ENCODE data around the gene TEX38.
"Not testable (repeated sequence)": the region's sequence is repeated elsewhere in the genome, so short reads cannot be mapped to it uniquely, and the experiment has no call there.

The TEX38 gene

DNA sequence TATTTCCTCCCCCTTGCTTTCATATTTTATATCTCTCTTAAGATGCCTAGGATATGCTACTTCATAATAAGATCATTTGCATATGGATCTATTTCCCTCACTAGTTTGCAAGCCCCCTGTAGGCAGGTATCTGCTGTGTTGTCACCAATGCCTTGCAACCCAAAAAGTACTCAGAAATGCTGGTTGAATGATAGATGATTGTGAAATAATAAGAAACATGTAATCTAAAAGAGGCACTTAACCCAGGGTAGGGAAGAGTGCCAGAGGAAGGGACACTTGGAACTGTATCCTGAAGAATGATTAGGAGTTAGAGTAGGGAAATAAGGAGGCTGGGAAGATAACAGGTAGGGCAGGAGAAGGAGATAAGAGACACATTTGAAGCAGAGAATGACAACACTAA, 15.8 kb upstream of the TEX38 start:
- DNase-seq (ENCODE audit: low read depth, low spot score) = no peak

DNA sequence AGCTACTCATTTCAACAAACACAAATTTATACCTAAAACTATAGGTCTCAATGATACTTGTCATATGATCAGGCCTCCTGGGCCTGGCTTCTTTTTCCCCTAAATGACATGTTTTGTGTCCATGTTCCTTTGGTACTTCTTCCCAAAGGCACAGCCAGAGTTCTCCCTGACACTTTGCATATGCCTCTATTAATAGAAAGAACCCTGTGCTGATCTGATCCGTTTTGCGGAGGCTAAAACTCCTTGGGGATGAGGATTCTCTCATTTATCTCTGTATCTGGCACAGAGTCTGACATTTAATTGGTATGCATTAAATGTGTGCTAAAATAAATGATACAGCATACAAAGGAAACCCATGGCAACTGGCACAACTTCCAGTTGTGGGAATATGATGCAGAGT, 15.0 kb upstream of the TEX38 start:
- DNase-seq (ENCODE audit: low read depth, low spot score) = no peak

DNA sequence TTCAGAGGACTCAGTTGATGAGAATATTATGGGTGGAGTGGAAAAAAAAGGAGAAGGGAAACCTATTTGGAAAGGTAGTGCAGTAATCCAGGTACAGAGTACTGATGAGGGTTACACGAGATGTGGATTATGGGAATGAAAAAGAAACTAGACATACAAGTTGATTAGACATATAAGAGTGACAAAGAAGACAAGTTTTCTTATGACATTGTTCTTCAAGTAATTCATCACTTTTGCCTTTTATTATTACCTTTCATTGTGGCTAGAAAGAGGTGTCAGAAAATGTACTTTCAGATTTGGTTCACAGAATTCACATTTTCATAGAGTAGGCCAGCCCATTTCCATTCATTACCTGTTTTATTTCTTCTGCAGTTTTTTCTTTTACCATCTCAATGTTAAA, 13.9 kb upstream of the TEX38 start:
- no peak for DNase-seq (ENCODE audit: low read depth, low spot score)

DNA sequence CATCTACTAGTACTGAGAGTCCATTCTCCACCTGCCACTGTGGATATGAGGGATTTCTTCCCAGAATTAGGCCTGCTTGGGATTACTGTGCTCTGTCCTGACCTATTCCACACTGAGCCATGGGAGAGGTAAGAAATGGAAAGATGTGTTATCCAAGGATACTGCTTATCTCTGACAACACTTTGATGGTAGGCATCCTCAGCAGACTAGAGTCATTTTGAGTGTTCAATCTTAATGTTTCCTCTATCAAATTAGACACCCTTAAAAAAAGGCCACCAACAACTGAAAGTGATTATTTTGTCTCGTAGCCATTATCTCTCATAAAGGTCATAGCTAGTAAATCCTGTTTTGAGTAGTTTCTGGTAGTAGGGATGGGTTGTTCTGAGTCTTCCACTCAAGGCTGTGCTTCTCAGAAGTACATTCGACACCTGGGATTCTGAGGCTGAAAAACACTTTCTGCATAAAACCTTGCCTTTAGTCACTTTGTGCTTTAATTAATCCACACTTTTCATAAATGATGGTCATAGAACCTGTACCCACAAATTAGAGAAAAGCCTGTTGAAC, 12.3 kb upstream of the TEX38 start:
- DNase-seq (ENCODE audit: low read depth, low spot score) = no peak

DNA sequence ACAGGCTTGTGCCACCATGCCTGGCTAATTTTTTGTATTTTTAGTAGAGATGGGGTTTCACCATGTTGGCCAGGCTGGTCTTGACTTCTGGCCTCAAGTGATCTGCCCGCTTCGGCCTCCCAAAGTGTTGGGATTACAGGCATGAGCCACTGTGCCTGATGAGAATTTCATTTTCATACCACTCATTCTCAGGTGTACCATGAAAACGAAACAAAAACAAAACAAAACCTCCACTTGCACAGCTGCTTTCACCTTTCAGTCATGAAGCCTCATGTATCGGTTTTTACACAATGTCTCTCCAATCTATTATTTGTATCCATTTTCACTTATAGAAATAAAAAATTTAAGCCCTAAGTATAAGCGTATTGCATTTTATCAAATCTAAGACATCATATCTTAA, 11.5 kb upstream of the TEX38 start:
- DNase-seq (ENCODE audit: low read depth, low spot score) = not testable (repeated sequence)

DNA sequence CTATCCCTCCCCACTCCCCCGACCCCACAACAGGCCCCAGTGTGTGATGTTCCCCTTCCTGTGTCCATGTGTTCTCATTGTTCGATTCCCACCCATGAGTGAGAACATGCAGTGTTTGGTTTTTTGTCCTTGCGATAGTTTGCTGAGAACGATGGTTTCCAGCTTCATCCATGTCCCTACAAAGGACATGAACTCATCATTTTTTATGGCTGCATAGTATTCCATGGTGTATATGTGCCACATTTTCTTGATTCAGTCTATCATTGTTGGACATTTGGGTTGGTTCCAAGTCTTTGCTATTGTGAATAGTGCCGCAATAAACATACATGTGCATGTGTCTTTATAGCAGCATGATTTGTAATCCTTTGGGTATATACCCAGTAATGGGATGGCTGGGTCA, 8.7 kb upstream of the TEX38 start:
- not testable (repeated sequence) for DNase-seq (ENCODE audit: low read depth, low spot score)

DNA sequence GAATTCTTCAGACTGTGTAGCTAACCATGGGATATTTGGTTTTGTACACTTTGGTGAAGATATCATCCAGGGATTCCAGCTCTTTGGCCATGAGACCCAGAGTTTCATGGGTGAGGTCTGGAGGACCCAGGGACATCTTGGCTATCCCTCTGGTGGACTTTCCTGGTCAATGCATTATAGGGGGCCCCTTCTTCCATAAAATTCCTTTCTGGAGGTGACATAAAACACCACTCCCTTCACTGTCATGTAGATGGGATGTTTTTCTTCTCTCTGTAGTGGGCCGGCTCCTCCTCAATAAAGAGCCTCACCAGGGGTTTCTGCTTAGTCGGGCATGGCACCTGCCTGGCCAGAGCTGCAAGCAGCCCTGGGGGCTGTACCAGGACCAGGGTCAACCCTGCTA, 5.7 kb upstream of the TEX38 start:
- DNase-seq (ENCODE audit: low read depth, low spot score) = no peak

DNA sequence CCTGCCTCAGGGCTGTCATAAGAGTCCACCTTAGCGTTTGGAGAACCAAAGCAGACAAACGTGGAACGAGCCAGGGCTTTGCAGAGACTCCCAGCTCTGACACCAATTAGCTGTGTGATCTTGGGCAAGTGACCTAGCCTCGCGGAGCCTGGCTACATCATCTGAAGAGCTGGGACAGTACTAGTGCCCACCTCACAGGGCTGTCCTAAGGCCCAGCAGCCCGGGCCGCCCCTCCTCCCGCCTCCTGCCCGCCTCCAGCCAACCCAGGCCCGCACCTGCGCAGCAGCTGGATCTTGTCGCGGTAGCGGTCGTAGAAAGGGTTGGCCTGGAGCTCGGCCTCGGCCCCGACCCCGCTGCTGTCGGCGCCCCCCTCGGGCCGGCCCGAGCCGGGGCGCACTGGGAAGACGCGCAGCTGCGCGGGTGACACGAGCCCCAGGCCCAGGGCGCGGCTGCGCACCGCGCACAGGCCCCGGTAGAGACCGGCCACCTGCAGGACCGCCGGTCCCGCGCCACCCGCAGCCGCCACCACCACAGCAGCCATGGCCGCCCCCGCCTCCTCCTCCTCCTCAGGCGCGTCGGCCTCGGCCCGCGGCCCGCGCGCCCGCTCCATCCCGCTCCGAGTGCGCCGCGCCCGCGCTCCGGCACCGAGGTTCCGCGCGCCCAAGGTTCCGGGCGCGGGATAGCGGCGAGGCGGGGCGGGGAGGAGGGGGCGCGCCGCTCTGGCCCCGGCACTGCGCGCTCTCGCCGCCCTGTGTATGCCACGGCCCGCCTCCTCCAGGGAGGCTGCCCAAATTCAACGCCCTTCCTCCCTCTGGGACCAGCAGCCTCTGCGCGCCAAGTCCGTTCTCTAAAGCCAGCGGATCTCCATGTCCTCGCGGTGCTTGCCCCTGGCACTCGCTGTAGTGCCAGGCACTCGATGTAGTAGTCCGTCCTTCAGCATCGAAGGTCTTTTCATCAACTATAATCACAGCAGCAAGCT, 3.6 kb upstream of the TEX38 start, which contains the start of gene ATPAF1:
ATPAF1 (minus strand) TSS at position 583 of the 979 bp plus-strand sequence; CDS start at position 541, 42 bp downstream.
- DNase-seq (ENCODE audit: low read depth, low spot score) = no peak

DNA sequence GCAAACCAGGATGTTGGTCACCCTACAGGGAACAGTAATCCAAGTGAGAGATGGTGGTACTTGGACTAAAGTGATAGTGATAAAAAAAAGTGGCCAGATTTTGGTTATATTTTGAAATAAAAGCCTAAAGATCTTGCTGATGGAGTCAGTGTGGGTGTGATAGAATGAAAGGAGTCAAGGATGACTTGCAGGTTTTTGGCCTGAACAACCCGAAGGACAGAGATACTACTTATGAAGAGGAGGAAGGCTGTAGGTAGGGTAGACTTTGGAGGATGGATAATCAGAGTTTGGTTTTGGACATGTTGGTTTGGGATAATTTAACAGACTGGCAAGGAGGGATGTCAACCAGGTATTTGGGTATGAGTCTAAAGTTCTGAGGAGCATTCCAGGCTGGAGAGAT, 1.5 kb upstream of the TEX38 start:
- no peak for DNase-seq (ENCODE audit: low read depth, low spot score)

DNA sequence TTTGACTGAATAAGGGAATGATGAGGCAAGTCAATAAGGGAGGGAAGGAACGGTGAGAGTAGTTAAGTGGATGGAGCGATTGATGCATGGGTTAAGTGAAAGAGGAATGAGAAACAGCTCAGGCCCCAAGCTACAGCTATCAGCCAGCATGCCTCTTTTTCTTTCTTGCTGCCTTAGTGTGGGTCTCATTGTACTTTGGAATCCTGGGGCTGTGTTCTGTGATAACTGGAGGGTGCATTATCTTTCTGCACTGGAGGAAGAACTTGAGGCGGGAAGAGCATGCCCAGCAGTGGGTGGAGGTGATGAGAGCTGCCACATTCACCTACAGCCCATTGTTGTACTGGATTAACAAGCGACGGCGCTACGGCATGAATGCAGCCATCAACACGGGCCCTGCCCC, 1.0 kb downstream of the TEX38 start:
- no peak for DNase-seq (ENCODE audit: low read depth, low spot score)

DNA sequence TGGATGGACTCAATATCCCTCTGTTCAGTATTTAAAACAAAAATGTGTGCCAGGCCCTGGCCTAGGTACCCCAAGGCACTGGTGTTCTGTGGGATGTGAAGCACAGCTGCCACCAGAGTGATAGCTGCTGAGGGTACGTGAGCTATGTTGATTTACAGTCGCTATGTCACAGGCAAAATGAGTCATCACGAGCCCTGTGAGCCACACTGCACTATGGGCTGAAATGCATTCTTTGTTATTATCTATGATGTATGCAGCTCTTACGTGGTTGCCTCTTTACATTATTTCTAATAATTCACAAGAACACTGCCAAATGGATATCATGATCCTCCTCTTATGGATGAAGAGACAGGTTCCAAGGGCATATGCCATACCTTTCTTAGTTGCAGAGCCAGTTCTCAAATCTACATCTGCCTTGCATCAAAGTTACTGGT, 2.1 kb downstream of the TEX38 start:
- no peak for DNase-seq (ENCODE audit: low read depth, low spot score)

DNA sequence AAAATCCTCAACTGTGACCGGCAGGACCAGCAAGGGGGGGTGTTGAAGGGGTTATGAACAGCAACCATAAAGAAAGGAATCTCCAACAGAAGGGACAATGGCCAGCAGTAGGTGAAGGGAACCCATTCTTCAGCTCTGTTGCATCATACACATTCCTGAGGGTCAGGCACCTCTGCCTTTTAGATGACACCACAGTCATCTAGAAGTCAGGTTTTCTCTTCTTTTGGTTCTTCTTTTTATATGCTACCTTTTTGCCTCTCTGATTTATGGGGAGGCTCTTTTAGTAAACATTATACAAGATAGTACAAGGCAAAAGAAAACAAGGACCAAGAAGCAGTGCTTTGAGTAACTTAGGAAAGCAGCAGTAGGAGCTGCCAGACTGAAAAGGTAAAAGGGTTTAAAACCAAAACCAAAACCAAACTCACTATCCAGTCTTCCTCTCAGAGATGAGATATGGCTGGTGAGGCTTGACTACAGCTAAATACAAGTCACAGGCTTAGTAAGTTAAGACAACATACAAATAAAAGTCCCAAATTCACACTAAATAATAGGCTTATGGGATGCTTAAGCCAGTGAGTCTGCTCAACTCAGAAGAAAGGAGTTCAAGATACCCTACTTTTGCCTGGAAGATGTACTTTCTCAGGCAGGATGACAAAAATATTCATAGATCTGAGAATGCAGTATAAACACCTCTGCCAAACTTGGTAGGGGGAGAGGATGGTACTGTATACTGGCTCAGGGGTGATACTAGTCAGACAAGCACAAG, 4.1 kb downstream of the TEX38 start:
- DNase-seq (ENCODE audit: low read depth, low spot score) = no peak

DNA sequence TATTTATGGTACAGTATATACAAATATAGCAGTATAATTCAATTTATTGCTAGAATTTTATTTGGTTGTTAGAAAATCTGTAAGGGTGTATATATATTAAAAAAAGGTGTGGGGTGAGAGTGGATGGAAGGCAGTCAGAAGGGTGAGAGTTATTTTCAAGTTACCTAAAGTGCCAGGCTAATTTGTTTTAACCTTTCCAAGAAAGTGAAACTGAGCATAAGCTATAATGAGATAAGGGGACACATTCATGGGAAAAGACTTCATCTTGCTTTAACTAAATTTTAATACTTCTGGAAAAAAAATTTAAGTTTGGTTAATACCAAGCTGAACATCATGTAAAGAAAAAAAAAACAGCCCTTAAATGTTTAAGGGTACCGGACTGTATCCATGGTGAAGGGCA, 4.9 kb downstream of the TEX38 start:
- no peak for DNase-seq (ENCODE audit: low read depth, low spot score)

DNA sequence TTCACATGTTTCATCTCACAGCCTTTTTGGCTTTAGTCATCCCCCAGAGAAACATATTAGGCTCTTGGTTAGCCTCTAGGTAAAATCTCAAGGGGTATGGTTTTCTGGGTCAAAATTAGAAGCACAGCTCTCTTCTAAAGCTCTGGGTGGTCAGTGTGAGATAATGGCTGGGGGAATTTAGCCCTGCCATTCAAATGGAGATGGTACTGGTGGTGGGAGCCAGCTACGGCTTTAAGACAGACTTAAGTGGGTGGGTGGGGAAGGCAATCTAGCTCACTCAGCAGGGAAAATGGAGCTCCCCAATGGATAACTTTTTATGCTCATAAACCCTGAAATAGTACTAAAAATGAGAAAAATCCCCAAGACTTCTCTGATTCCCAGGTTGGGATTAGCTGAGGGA, 5.7 kb downstream of the TEX38 start:
- no peak for DNase-seq (ENCODE audit: low read depth, low spot score)

DNA sequence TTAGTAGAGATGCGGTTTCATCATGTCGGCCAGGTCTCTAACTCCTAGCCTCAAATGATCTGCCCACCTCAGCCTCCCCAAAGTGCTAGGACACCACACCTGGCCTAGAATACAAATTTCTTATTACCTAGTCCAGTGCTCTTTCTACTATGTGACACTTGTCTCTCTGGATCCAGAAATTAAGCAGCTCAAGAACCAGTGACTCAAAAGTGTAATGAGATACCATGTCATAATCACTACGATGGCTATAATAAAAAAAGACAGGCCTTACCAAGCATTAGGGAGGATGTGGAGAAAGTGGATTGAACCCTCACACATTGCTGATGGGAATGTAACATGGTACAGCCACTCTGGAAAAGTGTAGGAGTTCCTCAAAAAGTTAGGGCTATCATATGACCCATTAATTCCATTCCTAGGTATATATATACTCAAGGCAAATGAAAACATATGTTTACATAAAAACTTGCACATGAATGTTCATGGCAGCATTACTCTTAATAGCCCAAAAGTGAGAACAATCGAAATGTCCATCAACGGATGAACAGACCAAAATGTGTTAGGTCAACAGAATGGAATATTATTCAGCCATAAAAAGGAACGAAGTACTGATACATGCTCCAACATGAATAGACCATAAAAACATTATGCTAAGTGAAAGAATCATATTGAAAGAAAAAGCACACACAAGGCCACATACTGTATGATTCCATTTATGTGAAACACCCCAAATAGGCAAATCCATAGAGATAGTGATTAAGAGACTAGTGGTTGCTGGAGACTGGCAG, 8.3 kb downstream of the TEX38 start:
- DNase-seq (ENCODE audit: low read depth, low spot score) = no peak

DNA sequence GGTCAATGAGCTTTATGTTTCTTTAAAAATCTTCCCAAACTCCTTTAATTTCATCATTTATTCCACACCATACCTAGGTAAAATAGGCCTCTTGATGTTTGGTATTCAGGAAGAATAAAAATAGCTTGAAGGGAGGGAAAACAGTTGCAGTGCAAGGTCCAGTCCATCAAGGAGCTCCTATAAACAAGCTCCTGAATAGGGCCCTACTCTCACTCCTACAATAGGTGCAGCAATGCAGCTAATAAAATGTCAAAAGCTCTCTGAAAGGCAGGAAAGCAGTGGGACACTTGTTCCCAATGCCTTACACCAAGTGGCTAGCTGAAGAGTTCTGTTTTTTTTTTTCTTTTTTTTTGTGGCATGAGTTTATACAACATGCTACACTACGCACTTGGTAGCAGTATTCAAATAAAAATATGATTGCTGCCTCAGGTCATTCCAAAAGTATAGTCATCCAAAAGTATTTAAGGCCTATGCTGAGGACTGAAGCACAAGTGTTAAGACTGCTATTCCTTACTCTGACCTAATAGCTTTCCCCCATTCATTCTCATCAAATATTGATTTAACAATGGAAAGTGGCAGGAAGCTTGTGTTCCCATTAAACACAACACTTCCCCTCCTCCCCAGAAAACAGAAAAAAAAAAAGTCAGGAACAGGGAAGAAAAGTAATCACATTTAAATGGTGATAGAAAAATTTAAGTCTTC, 9.8 kb downstream of the TEX38 start:
- no peak for DNase-seq (ENCODE audit: low read depth, low spot score)

DNA sequence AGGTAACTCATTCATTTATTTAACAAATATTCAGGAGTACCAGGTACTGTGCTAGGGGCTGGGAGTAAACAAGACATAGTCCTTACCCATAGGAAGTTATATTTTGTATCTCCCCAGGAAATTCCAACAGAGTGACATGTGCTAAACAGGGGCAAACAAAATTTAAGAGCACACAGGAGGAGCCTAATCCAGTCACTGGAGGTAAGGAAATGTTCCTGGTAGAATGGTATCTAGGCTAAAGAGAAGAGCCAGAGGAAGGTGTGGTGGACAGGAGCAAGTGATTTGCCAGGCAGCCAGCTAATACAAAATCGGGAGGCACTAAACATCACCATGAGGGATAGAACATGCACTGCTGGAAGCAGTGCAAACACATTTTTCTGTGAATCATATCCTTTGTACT, 10.4 kb downstream of the TEX38 start:
- no peak for DNase-seq (ENCODE audit: low read depth, low spot score)

DNA sequence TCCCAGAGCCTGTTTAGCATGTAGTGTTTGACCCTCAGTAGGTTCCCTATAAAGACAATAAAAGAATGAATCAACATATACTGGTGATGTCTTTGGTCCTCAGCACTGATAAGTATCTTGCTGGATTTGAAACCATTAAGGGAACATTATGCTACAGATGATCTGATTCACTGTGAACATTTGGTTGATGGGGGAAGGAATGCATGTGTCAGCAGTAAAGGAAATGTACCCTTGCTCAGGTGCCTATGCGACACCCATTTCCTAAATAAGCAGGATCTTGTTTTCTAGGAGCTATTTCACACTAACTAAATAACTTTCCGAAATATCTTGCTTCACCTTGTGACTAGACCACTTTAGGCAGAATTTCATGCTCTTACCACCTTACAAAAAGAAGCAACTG, 13.0 kb downstream of the TEX38 start:
- no peak for DNase-seq (ENCODE audit: low read depth, low spot score)

DNA sequence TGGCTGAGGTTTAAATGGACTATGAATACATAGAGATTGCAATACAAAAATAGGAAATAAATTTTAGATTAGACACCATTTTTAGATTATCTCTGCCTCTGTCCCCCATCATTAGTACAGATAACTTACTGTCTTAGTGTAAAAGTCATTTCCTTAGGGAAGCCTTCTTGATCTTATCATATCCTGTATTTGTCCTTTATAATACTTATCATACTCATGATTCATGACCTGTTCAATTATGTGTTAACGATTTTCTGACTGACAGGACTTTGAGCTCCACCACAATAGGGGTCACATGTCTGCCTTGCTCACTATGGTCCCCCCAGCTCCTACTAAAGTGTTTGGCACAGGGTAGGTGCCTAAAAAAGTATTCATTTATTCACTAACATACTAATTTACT, 14.6 kb downstream of the TEX38 start:
- no peak for DNase-seq (ENCODE audit: low read depth, low spot score)

DNA sequence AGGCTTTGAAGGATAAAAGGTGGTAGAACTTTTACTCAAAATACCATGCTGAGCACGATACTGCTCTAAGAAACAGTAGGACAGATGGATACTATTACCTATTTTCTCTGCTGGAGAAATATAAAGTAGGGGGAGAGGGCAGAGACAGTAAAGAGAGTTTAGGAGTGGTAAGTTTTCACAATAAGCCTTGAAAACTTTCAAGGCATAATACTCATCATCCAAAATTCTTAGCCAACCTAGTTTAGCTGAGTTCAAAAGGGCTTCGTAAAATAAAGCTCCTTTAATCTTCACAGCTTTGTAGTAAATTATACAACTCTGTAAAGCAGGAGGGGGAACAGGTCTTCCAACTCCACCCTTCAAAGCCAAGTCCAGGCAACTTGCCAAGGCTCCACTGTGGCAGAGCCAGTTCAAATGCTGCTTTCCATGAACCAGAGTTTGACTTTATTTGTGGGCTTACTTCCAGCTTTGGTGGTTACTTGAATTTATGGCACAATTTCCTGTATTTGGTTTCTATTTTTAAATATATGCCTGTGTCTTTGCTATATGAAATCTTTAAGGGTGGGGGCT, 15.5 kb downstream of the TEX38 start:
- DNase-seq (ENCODE audit: low read depth, low spot score) = no peak

All from brain pericyte (primary cell).